Measurements from ENCODE around the gene GTF2IRD2.
"Not testable (repeated sequence)": the region's sequence is repeated elsewhere in the genome, so short reads cannot be mapped to it uniquely, and the experiment has no call there.

GRCh38 chr7:74766991-74767390 lies 84.4 kb downstream of the GTF2IRD2 start:
- TF ChIP-seq, protein P1, sequence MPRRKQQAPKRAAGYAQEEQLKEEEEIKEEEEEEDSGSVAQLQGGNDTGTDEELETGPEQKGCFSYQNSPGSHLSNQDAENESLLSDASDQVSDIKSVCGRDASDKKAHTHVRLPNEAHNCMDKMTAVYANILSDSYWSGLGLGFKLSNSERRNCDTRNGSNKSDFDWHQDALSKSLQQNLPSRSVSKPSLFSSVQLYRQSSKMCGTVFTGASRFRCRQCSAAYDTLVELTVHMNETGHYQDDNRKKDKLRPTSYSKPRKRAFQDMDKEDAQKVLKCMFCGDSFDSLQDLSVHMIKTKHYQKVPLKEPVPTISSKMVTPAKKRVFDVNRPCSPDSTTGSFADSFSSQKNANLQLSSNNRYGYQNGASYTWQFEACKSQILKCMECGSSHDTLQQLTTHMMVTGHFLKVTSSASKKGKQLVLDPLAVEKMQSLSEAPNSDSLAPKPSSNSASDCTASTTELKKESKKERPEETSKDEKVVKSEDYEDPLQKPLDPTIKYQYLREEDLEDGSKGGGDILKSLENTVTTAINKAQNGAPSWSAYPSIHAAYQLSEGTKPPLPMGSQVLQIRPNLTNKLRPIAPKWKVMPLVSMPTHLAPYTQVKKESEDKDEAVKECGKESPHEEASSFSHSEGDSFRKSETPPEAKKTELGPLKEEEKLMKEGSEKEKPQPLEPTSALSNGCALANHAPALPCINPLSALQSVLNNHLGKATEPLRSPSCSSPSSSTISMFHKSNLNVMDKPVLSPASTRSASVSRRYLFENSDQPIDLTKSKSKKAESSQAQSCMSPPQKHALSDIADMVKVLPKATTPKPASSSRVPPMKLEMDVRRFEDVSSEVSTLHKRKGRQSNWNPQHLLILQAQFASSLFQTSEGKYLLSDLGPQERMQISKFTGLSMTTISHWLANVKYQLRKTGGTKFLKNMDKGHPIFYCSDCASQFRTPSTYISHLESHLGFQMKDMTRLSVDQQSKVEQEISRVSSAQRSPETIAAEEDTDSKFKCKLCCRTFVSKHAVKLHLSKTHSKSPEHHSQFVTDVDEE (CRISPR knock-in tag; IDR thresholded peaks at IDR 0.05): not testable (repeated sequence)
- not testable (repeated sequence) for TF ChIP-seq ZNF565 (CRISPR knock-in tag; conservative IDR thresholded peaks at IDR 0.05; ENCODE audit: low read depth); SNAI2 (CRISPR knock-in tag; IDR thresholded peaks at IDR 0.05); ZFP30 (CRISPR knock-in tag; IDR thresholded peaks at IDR 0.05); BACH2 (CRISPR knock-in tag; IDR thresholded peaks at IDR 0.05; ENCODE audit: borderline replicate concordance); ZNF70 (CRISPR knock-in tag; IDR thresholded peaks at IDR 0.05); ZC3H10 (CRISPR knock-in tag; IDR thresholded peaks at IDR 0.05); TOX (CRISPR knock-in tag; IDR thresholded peaks at IDR 0.05; ENCODE audit: borderline replicate concordance); ESRRG (CRISPR knock-in tag; IDR thresholded peaks at IDR 0.05); PPARA (CRISPR knock-in tag; IDR thresholded peaks at IDR 0.05; ENCODE audit: borderline replicate concordance); ARNTL (CRISPR knock-in tag; IDR thresholded peaks at IDR 0.05; ENCODE audit: borderline replicate concordance, low read depth); ISL1 (CRISPR knock-in tag; IDR thresholded peaks at IDR 0.05); CREB5 (CRISPR knock-in tag; IDR thresholded peaks at IDR 0.05; ENCODE audit: low read depth); ZNF8 (CRISPR knock-in tag; IDR thresholded peaks at IDR 0.05)

All from SK-N-SH treated with all-trans-retinoic acid at 6 μM for 48 hours (cell line).